ENCODE results near the gene STK32B. TPM values are rescaled to one million over a fixed set of nuclear protein-coding genes. Genes with fewer than 3 reads are reported as not detected.
A peak's percentile ranks its signal among the peaks of the same experiment; 100 is the strongest.

The STK32B gene
- polyA plus RNA-seq, 6 donors from 2014 or later: 0.27 to 4.7 (median 1.2) TPM; not detected in 2

- no peaks in the 10 kb centered on the region for H3K36me3 Mint-ChIP-seq
- no peaks in the 10 kb centered on the region for H3K4me1 Mint-ChIP-seq
- no peak overlapping the region for H3K27ac Mint-ChIP-seq
- H3K9me3 Mint-ChIP-seq: no peaks in the 10 kb centered on the region
- no peak for ATAC-seq (ENCODE audit: low read depth in 2 of 2)
- H3K4me3 Mint-ChIP-seq: no peak overlapping the region
- peaks cover 0 to 8% (median 6%) of the 10 kb centered on the region in 3 donors for H3K27me3 Mint-ChIP-seq
- DNase-seq: no peak
Observed at GRCh38 chr4:5122114-5122513, 70.8 kb downstream of the STK32B start.

GRCh38 chr4:5124876-5125275 lies 73.6 kb downstream of the STK32B start:
- H3K36me3 Mint-ChIP-seq: no peaks in the 10 kb centered on the region
- no peak overlapping the region for H3K27ac Mint-ChIP-seq
- DNase-seq (no peak), ATAC-seq (ENCODE audit: low read depth in 2 of 2) (no peak)
- H3K9me3 Mint-ChIP-seq: peaks cover 0 to 1% (median 0%) of the 10 kb centered on the region in 7 donors
- no peaks in the 10 kb centered on the region for H3K4me1 Mint-ChIP-seq
- H3K27me3 Mint-ChIP-seq: peaks cover 0 to 8% (median 6%) of the 10 kb centered on the region in 3 donors
- H3K4me3 Mint-ChIP-seq: no peak overlapping the region

GRCh38 chr4:5125321-5125720 lies 74.0 kb downstream of the STK32B start:
- no peak for ATAC-seq (ENCODE audit: low read depth in 2 of 2)
- no peak for DNase-seq
- Mint-ChIP-seq H3K36me3 (no peaks in the 10 kb centered on the region), H3K9me3 (peaks cover 0 to 3% (median 0%) of the 10 kb centered on the region in 7 donors), H3K4me3 (no peak overlapping the region), H3K27ac (peak overlapping the region in 1 of 6 donors; percentile 10), H3K4me1 (no peaks in the 10 kb centered on the region), H3K27me3 (peaks cover 0 to 8% (median 6%) of the 10 kb centered on the region in 3 donors)

- DNase-seq (no peak), ATAC-seq (ENCODE audit: low read depth in 2 of 2) (no peak)
- Mint-ChIP-seq H3K27ac (no peak overlapping the region), H3K36me3 (peaks cover 0 to 4% of the 10 kb centered on the region in 2 donors), H3K4me1 (no peaks in the 10 kb centered on the region), H3K4me3 (no peak overlapping the region), H3K9me3 (peaks cover 0 to 7% (median 3%) of the 10 kb centered on the region in 7 donors), H3K27me3 (peaks cover 0 to 12% (median 10%) of the 10 kb centered on the region in 3 donors)
Observed at GRCh38 chr4:5126231-5126630, 75.0 kb downstream of the STK32B start.

GRCh38 chr4:5126857-5127256 lies 75.6 kb downstream of the STK32B start:
- Mint-ChIP-seq H3K4me3 (no peak overlapping the region), H3K4me1 (no peaks in the 10 kb centered on the region), H3K36me3 (peaks cover 0 to 10% of the 10 kb centered on the region in 2 donors), H3K9me3 (peaks cover 1 to 12% (median 8%) of the 10 kb centered on the region in 7 donors), H3K27ac (no peak overlapping the region), H3K27me3 (peaks cover 0 to 19% (median 11%) of the 10 kb centered on the region in 3 donors)
- DNase-seq (no peak), ATAC-seq (ENCODE audit: low read depth in 2 of 2) (no peak)

- no peak for DNase-seq
- H3K27ac Mint-ChIP-seq: no peak overlapping the region
- H3K36me3 Mint-ChIP-seq: peaks cover 0 to 13% of the 10 kb centered on the region in 2 donors
Observed at GRCh38 chr4:5127556-5127955, 76.3 kb downstream of the STK32B start.

GRCh38 chr4:5128569-5128968 lies 77.3 kb downstream of the STK32B start:
- H3K9me3 Mint-ChIP-seq: peaks cover 3 to 14% (median 8%) of the 10 kb centered on the region in 7 donors
- H3K27ac Mint-ChIP-seq: no peak overlapping the region
- ATAC-seq (ENCODE audit: low read depth in 2 of 2) (no peak), DNase-seq (no peak)
- H3K4me1 Mint-ChIP-seq: no peaks in the 10 kb centered on the region
- peaks cover 0 to 22% (median 11%) of the 10 kb centered on the region in 3 donors for H3K27me3 Mint-ChIP-seq
- no peak overlapping the region for H3K4me3 Mint-ChIP-seq
- peaks cover 0 to 13% of the 10 kb centered on the region in 2 donors for H3K36me3 Mint-ChIP-seq

More at GRCh38 chr4:5127556-5127955, 76.3 kb downstream of the STK32B start:
- peaks cover 0 to 22% (median 11%) of the 10 kb centered on the region in 3 donors for H3K27me3 Mint-ChIP-seq
- H3K4me3 Mint-ChIP-seq: no peak overlapping the region
- peaks cover 3 to 14% (median 8%) of the 10 kb centered on the region in 7 donors for H3K9me3 Mint-ChIP-seq
- ATAC-seq (ENCODE audit: low read depth in 2 of 2): no peak
- no peaks in the 10 kb centered on the region for H3K4me1 Mint-ChIP-seq

- Mint-ChIP-seq H3K9me3 (peaks cover 3 to 14% (median 8%) of the 10 kb centered on the region in 7 donors), H3K27me3 (peaks cover 0 to 14% (median 5%) of the 10 kb centered on the region in 3 donors), H3K4me1 (no peaks in the 10 kb centered on the region), H3K27ac (no peak overlapping the region), H3K4me3 (no peak overlapping the region), H3K36me3 (peaks cover 0 to 13% of the 10 kb centered on the region in 2 donors)
- ATAC-seq (ENCODE audit: low read depth in 2 of 2) (no peak), DNase-seq (no peak)
Observed at GRCh38 chr4:5133201-5133600, 81.9 kb downstream of the STK32B start.

GRCh38 chr4:5133933-5134594 lies 82.8 kb downstream of the STK32B start:
- no peak overlapping the region for H3K4me3 Mint-ChIP-seq
- peaks cover 0 to 13% of the 10 kb centered on the region in 2 donors for H3K36me3 Mint-ChIP-seq
- H3K9me3 Mint-ChIP-seq: peaks cover 3 to 14% (median 8%) of the 10 kb centered on the region in 7 donors
- H3K27ac Mint-ChIP-seq: no peak overlapping the region
- H3K27me3 Mint-ChIP-seq: peaks cover 0 to 14% (median 5%) of the 10 kb centered on the region in 3 donors
- ATAC-seq (ENCODE audit: low read depth in 2 of 2): no peak
- no peaks in the 10 kb centered on the region for H3K4me1 Mint-ChIP-seq
- DNase-seq: no peak

GRCh38 chr4:5134620-5135019 lies 83.3 kb downstream of the STK32B start:
- Mint-ChIP-seq H3K4me3 (no peak overlapping the region), H3K36me3 (peaks cover 0 to 13% of the 10 kb centered on the region in 2 donors)
- no peak for DNase-seq

GRCh38 chr4:5137226-5137625 lies 85.9 kb downstream of the STK32B start:
- DNase-seq: no peak
- H3K36me3 Mint-ChIP-seq: no peaks in the 10 kb centered on the region
- no peak for ATAC-seq (ENCODE audit: low read depth in 2 of 2)
- no peak overlapping the region for H3K27ac Mint-ChIP-seq
- H3K4me1 Mint-ChIP-seq: no peaks in the 10 kb centered on the region
- H3K4me3 Mint-ChIP-seq: no peak overlapping the region
- H3K27me3 Mint-ChIP-seq: no peaks in the 10 kb centered on the region
- peaks cover 0 to 1% (median 0%) of the 10 kb centered on the region in 7 donors for H3K9me3 Mint-ChIP-seq

More at GRCh38 chr4:5134620-5135019, 83.3 kb downstream of the STK32B start:
- H3K4me1 Mint-ChIP-seq: no peaks in the 10 kb centered on the region
- peaks cover 0 to 14% (median 5%) of the 10 kb centered on the region in 3 donors for H3K27me3 Mint-ChIP-seq
- no peak overlapping the region for H3K27ac Mint-ChIP-seq
- peaks cover 3 to 14% (median 8%) of the 10 kb centered on the region in 7 donors for H3K9me3 Mint-ChIP-seq
- no peak for ATAC-seq (ENCODE audit: low read depth in 2 of 2)

GRCh38 chr4:5137927-5138326 lies 86.6 kb downstream of the STK32B start:
- no peaks in the 10 kb centered on the region for H3K4me1 Mint-ChIP-seq
- no peaks in the 10 kb centered on the region for H3K27me3 Mint-ChIP-seq
- no peak overlapping the region for H3K4me3 Mint-ChIP-seq
- ATAC-seq (ENCODE audit: low read depth in 2 of 2) (no peak), DNase-seq (no peak)
- no peaks in the 10 kb centered on the region for H3K36me3 Mint-ChIP-seq
- H3K9me3 Mint-ChIP-seq: no peaks in the 10 kb centered on the region
- H3K27ac Mint-ChIP-seq: no peak overlapping the region

- ATAC-seq (ENCODE audit: low read depth in 2 of 2): no peak
- H3K36me3 Mint-ChIP-seq: no peaks in the 10 kb centered on the region
- no peaks in the 10 kb centered on the region for H3K9me3 Mint-ChIP-seq
- no peaks in the 10 kb centered on the region for H3K4me1 Mint-ChIP-seq
- no peak overlapping the region for H3K4me3 Mint-ChIP-seq
- no peak for DNase-seq
- peak overlapping the region in 1 of 6 donors; percentile 51 for H3K27ac Mint-ChIP-seq
- H3K27me3 Mint-ChIP-seq: no peaks in the 10 kb centered on the region
Observed at GRCh38 chr4:5138389-5138788, 87.1 kb downstream of the STK32B start.

- no peaks in the 10 kb centered on the region for H3K36me3 Mint-ChIP-seq
- H3K9me3 Mint-ChIP-seq: no peaks in the 10 kb centered on the region
- no peak for ATAC-seq (ENCODE audit: low read depth in 2 of 2)
- no peak overlapping the region for H3K4me3 Mint-ChIP-seq
- H3K4me1 Mint-ChIP-seq: no peaks in the 10 kb centered on the region
- H3K27ac Mint-ChIP-seq: no peak overlapping the region
- H3K27me3 Mint-ChIP-seq: no peaks in the 10 kb centered on the region
- no peak for DNase-seq
Observed at GRCh38 chr4:5139141-5139540, 87.9 kb downstream of the STK32B start.

Measured in naive B cell (primary cell).